Liver (tissue), 2 donors: Measurements from ENCODE around the gene NFYB.

ENCODE experiments used
- CTCF ChIP-seq: fragments of 150-350 bp; IDR thresholded peaks from 2 replicates; pipeline ENCODE4 v1.5.1; 2017; ENCODE audit warnings: improper control_type of control experiment, low read depth, low read length; ENCODE audit not compliant: missing input control
- TF ChIP-seq, protein P1 (sequence below): IDR thresholded peaks from 2 replicates; pipeline ENCODE4 v1.6.1; 2016; ENCODE audit warnings: antibody characterized with exemption, mild to moderate bottlenecking
- donor health status: healthy.

GRCh38 chr12:104079024-104079423 is 59.0 kb downstream of the NFYB start:
- TF ChIP-seq, protein P1, sequence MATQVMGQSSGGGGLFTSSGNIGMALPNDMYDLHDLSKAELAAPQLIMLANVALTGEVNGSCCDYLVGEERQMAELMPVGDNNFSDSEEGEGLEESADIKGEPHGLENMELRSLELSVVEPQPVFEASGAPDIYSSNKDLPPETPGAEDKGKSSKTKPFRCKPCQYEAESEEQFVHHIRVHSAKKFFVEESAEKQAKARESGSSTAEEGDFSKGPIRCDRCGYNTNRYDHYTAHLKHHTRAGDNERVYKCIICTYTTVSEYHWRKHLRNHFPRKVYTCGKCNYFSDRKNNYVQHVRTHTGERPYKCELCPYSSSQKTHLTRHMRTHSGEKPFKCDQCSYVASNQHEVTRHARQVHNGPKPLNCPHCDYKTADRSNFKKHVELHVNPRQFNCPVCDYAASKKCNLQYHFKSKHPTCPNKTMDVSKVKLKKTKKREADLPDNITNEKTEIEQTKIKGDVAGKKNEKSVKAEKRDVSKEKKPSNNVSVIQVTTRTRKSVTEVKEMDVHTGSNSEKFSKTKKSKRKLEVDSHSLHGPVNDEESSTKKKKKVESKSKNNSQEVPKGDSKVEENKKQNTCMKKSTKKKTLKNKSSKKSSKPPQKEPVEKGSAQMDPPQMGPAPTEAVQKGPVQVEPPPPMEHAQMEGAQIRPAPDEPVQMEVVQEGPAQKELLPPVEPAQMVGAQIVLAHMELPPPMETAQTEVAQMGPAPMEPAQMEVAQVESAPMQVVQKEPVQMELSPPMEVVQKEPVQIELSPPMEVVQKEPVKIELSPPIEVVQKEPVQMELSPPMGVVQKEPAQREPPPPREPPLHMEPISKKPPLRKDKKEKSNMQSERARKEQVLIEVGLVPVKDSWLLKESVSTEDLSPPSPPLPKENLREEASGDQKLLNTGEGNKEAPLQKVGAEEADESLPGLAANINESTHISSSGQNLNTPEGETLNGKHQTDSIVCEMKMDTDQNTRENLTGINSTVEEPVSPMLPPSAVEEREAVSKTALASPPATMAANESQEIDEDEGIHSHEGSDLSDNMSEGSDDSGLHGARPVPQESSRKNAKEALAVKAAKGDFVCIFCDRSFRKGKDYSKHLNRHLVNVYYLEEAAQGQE, result no peak
- TF ChIP-seq CTCF, result no peak
